ENCODE data around the gene MYOZ1.

DNA sequence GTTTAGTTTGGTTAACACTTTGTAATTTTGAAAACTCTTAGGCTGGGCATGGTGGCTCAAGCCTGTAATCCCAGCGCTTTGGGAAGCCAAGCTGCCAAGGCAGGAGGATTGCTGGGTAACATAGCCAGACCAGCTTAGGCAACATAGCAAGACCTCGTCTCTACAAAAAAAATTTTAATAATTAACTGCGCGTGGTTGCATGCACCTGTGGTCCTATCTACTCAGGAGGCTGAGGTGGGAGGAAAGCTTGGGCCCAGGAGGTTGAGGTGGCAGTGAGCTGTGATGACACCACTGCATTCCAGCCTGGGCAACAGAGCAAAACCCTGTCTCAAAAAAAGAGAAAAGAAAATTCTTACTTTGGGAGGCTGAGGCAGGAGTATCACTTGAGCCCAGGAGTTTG lies 18.2 kb downstream of the MYOZ1 start:
- no peak for TF ChIP-seq CTCF (IDR thresholded peaks at IDR 0.05)
- TF ChIP-seq POLR2A (IDR thresholded peaks at IDR 0.05), result no peak
